BE2C (cell line): ENCODE measurements around the gene TUBA3C.

Source experiments
- DNase-seq: peaks from one replicate; pipeline ENCODE4 v3.0.0-alpha.2; 2020
- H3K27me3 ChIP-seq: fragments of 250-450 bp; sonication (Bioruptor Pico); 2 replicates; pipeline ENCODE4 v1.5.1; 2020; ENCODE audit warnings: mild to moderate bottlenecking
- H3K36me3 ChIP-seq: fragments of 250-450 bp; sonication (Bioruptor Pico); 2 replicates; pipeline ENCODE4 v1.5.1; 2020; ENCODE audit warnings: mild to moderate bottlenecking
- H3K4me1 ChIP-seq: fragments of 250-450 bp; sonication (Bioruptor Pico); 2 replicates; pipeline ENCODE4 v1.5.1; 2020
- H3K4me3 ChIP-seq: 2 replicates; pipeline ENCODE4 v1.5.1; 2011; ENCODE audit warnings: low read depth, low read length
- H3K9me3 ChIP-seq: fragments of 250-450 bp; sonication (Bioruptor Pico); 2 replicates; pipeline ENCODE4 v1.5.1; 2020
- TF ChIP-seq, protein P1 (sequence below): IDR thresholded peaks from 2 replicates; pipeline ENCODE4 v1.5.1; 2012; ENCODE audit warnings: mild to moderate bottlenecking, low read depth, low read length

The TUBA3C gene

GRCh38 chr13:19161308-19161707 lies 20.3 kb downstream of the TUBA3C start:
- H3K9me3 ChIP-seq: no peaks in the 10 kb centered on the region; the same call in 1 of the 2 replicates
- no peaks in the 10 kb centered on the region for H3K27me3 ChIP-seq
- TF ChIP-seq, protein P1, sequence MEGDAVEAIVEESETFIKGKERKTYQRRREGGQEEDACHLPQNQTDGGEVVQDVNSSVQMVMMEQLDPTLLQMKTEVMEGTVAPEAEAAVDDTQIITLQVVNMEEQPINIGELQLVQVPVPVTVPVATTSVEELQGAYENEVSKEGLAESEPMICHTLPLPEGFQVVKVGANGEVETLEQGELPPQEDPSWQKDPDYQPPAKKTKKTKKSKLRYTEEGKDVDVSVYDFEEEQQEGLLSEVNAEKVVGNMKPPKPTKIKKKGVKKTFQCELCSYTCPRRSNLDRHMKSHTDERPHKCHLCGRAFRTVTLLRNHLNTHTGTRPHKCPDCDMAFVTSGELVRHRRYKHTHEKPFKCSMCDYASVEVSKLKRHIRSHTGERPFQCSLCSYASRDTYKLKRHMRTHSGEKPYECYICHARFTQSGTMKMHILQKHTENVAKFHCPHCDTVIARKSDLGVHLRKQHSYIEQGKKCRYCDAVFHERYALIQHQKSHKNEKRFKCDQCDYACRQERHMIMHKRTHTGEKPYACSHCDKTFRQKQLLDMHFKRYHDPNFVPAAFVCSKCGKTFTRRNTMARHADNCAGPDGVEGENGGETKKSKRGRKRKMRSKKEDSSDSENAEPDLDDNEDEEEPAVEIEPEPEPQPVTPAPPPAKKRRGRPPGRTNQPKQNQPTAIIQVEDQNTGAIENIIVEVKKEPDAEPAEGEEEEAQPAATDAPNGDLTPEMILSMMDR: no peak
- DNase-seq: no peak
- no peak overlapping the region for H3K4me3 ChIP-seq
- no peaks in the 10 kb centered on the region for H3K4me1 ChIP-seq
- no peaks in the 10 kb centered on the region for H3K36me3 ChIP-seq

- no peaks in the 10 kb centered on the region for H3K27me3 ChIP-seq
- no peaks in the 10 kb centered on the region for H3K4me1 ChIP-seq
- no peaks in the 10 kb centered on the region; the same call in 1 of the 2 replicates for H3K9me3 ChIP-seq
- H3K4me3 ChIP-seq: no peak overlapping the region
- DNase-seq: no peak
- no peaks in the 10 kb centered on the region for H3K36me3 ChIP-seq
- TF ChIP-seq, protein P1: no peak
These were observed 21.7 kb downstream of the TUBA3C start for GRCh38 chr13:19159761-19160420.

GRCh38 chr13:19159181-19159580 lies 22.4 kb downstream of the TUBA3C start:
- DNase-seq: no peak
- TF ChIP-seq, protein P1: no peak
- H3K4me3 ChIP-seq: no peak overlapping the region
- H3K27me3 ChIP-seq: no peaks in the 10 kb centered on the region
- no peaks in the 10 kb centered on the region for H3K36me3 ChIP-seq
- H3K9me3 ChIP-seq: peaks cover 5% of the 10 kb centered on the region; the same call in 1 of the 2 replicates
- no peaks in the 10 kb centered on the region for H3K4me1 ChIP-seq

DNA sequence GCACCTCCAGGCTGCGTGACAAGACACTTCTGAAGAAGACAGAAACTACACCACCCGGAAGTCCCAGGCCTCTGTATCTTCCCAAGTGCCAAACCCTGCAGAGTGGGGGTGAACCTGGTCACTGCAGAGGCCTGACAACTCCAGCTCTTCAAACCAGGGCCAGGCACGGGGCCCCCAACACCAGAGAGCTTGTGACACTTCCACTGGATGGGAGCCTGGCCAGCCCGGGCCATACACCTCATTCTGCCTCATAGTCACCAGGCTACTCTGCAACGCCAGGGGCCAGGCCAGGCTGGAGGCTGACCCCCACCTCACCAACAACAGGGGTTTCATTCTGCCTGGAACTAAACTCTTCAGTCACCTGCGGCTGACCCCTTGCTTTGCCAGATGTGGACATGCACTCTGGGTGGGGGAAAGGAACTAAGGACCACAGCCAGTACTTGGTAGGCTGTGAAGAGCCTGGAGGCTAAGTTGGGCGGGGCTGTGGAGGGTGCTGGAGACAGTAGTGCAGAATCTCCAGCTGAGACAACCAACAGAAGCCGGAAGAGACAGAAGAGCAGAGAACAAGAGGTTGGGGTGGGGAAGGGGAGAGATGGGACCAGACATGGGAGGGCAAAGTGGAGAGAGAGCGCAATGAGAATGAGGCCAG lies 23.0 kb downstream of the TUBA3C start:
- Histone ChIP-seq H3K4me3 (no peak overlapping the region), H3K4me1 (no peaks in the 10 kb centered on the region), H3K9me3 (peaks cover 10% of the 10 kb centered on the region), H3K27me3 (no peaks in the 10 kb centered on the region), H3K36me3 (no peaks in the 10 kb centered on the region)
- no peak for DNase-seq
- TF ChIP-seq, protein P1: no peak

- Histone ChIP-seq H3K4me1 (no peaks in the 10 kb centered on the region), H3K9me3 (peaks cover 10% of the 10 kb centered on the region), H3K4me3 (no peak overlapping the region), H3K27me3 (no peaks in the 10 kb centered on the region), H3K36me3 (no peaks in the 10 kb centered on the region)
- no peak for DNase-seq
- TF ChIP-seq, protein P1: no peak
These were observed 23.6 kb downstream of the TUBA3C start for GRCh38 chr13:19158006-19158405.

GRCh38 chr13:19157461-19157860 lies 24.2 kb downstream of the TUBA3C start:
- H3K9me3 ChIP-seq: peaks cover 10% of the 10 kb centered on the region
- TF ChIP-seq, protein P1: no peak
- H3K36me3 ChIP-seq: no peaks in the 10 kb centered on the region
- no peaks in the 10 kb centered on the region for H3K4me1 ChIP-seq
- no peaks in the 10 kb centered on the region for H3K27me3 ChIP-seq
- no peak overlapping the region for H3K4me3 ChIP-seq
- DNase-seq: no peak
